CD4-positive, alpha-beta T cell treated with Interleukin-10 for 1 hour (primary cell): ENCODE results near the gene PIEZO2.

Experiments used
- DNase-seq: peaks from one replicate; pipeline ENCODE4 v3.0.0-alpha.2; 2020

PIEZO2 gene

GRCh38 chr18:11024928-11025669 is 124.3 kb downstream of the PIEZO2 start:
- no peak for DNase-seq

GRCh38 chr18:11021477-11021876 is 127.9 kb downstream of the PIEZO2 start:
- no peak for DNase-seq

- no peak for DNase-seq
Measured at GRCh38 chr18:11020877-11021414, 128.4 kb downstream of the PIEZO2 start.

- DNase-seq: no peak
Measured at GRCh38 chr18:11020161-11020853, 129.1 kb downstream of the PIEZO2 start.

GRCh38 chr18:11019295-11020105 is 129.9 kb downstream of the PIEZO2 start:
- DNase-seq: no peak

- DNase-seq: no peak
Measured at GRCh38 chr18:11009869-11010268, 139.5 kb downstream of the PIEZO2 start.

GRCh38 chr18:11009147-11009546 is 140.2 kb downstream of the PIEZO2 start:
- no peak for DNase-seq

- no peak for DNase-seq
Measured at GRCh38 chr18:11008505-11008904, 140.9 kb downstream of the PIEZO2 start.

GRCh38 chr18:11005528-11005927 is 143.8 kb downstream of the PIEZO2 start:
- no peak for DNase-seq

GRCh38 chr18:11004951-11005350 is 144.4 kb downstream of the PIEZO2 start:
- DNase-seq: no peak

GRCh38 chr18:11004294-11004693 is 145.1 kb downstream of the PIEZO2 start:
- no peak for DNase-seq

- DNase-seq: no peak
Measured at GRCh38 chr18:11002796-11003195, 146.6 kb downstream of the PIEZO2 start.

- no peak for DNase-seq
Measured at GRCh38 chr18:11002277-11002676, 147.1 kb downstream of the PIEZO2 start.

GRCh38 chr18:11000071-11000470 is 149.3 kb downstream of the PIEZO2 start:
- DNase-seq: no peak

GRCh38 chr18:10997885-10998284 is 151.5 kb downstream of the PIEZO2 start:
- no peak for DNase-seq

GRCh38 chr18:10995550-10995949 is 153.8 kb downstream of the PIEZO2 start:
- no peak for DNase-seq

- no peak for DNase-seq
Measured at GRCh38 chr18:10989486-10989885, 159.9 kb downstream of the PIEZO2 start.

- no peak for DNase-seq
Measured at GRCh38 chr18:10985689-10986088, 163.7 kb downstream of the PIEZO2 start.

GRCh38 chr18:10979411-10979810 is 170.0 kb downstream of the PIEZO2 start:
- DNase-seq: no peak

GRCh38 chr18:10977042-10977441 is 172.3 kb downstream of the PIEZO2 start:
- no peak for DNase-seq

- no peak for DNase-seq
Measured at GRCh38 chr18:10973567-10974203, 175.7 kb downstream of the PIEZO2 start.

GRCh38 chr18:10971717-10972116 is 177.7 kb downstream of the PIEZO2 start:
- no peak for DNase-seq

- no peak for DNase-seq
Measured at GRCh38 chr18:10965119-10965518, 184.2 kb downstream of the PIEZO2 start.
